SU-DHL-6 (cell line): ENCODE data around the gene MBD3L3.
"Not testable (repeated sequence)": the region's sequence is repeated elsewhere in the genome, so short reads cannot be mapped to it uniquely, and the experiment has no call there.

ENCODE experiments used
- H2AFZ ChIP-seq: fragments of 200-600 bp; sonication (generic); 2 replicates; pipeline ENCODE4 v1.6.1; 2014; ENCODE audit warnings: low read depth, mild to moderate bottlenecking, moderate library complexity, mixed read lengths, antibody characterized with exemption, low read length; ENCODE audit not compliant: severe bottlenecking
- H3F3A ChIP-seq: fragments of 200-600 bp; shearing (Covaris generic); 2 replicates; pipeline ENCODE4 v1.6.0; 2016; ENCODE audit warnings: antibody characterized with exemption, mild to moderate bottlenecking; ENCODE audit not compliant: insufficient read depth
- H3K27ac ChIP-seq: fragments of 200-600 bp; sonication (generic); 2 replicates; pipeline ENCODE4 v1.5.1; 2016; ENCODE audit warnings: low read depth, mild to moderate bottlenecking, low read length, moderate library complexity, mixed read lengths
- H3K27me3 ChIP-seq: fragments of 200-600 bp; sonication (generic), shearing (Covaris generic); 2 replicates; pipeline ENCODE4 v1.6.0; 2014; ENCODE audit warnings: mild to moderate bottlenecking, low read length
- H3K36me3 ChIP-seq: fragments of 200-600 bp; sonication (generic); 2 replicates; pipeline ENCODE4 v1.6.1; 2014; ENCODE audit warnings: mild to moderate bottlenecking, low read length, mixed read lengths
- H3K4me2 ChIP-seq: fragments of 300-600, 200-600 bp; shearing (Covaris generic), sonication (generic); 2 replicates; pipeline ENCODE4 v1.6.0; 2014; ENCODE audit warnings: low read length, low read depth, mild to moderate bottlenecking; ENCODE audit not compliant: poor library complexity, severe bottlenecking
- H3K4me3 ChIP-seq: fragments of 200-600 bp; sonication (generic); 2 replicates; pipeline ENCODE4 v1.5.1; 2014; ENCODE audit warnings: antibody characterized with exemption, low read length, mild to moderate bottlenecking, mixed read lengths; ENCODE audit not compliant: insufficient read depth, poor library complexity, severe bottlenecking
- H3K79me2 ChIP-seq: fragments of 200-600 bp; sonication (generic); 2 replicates; pipeline ENCODE4 v1.6.1; 2014; ENCODE audit warnings: mild to moderate bottlenecking, low read length, moderate library complexity; ENCODE audit not compliant: insufficient read depth
- H3K9ac ChIP-seq: fragments of 200-600 bp; sonication (generic); 2 replicates; pipeline ENCODE4 v1.7.0; 2014; ENCODE audit warnings: mild to moderate bottlenecking, low read length
- H3K9me2 ChIP-seq: fragments of 200-600 bp; sonication (generic); replicated peaks from 2 replicates; pipeline ENCODE4 v1.6.1; 2014; ENCODE audit warnings: low read length; ENCODE audit not compliant: insufficient read depth
- H3K9me3 ChIP-seq: fragments of 200-600 bp; sonication (generic); 2 replicates; pipeline ENCODE4 v1.6.1; 2014; ENCODE audit warnings: low read length, mixed read lengths; ENCODE audit not compliant: insufficient read depth
- H4K20me1 ChIP-seq: fragments of 200-600 bp; sonication (generic); 2 replicates; pipeline ENCODE4 v1.6.1; 2014; ENCODE audit warnings: low read depth, mild to moderate bottlenecking, antibody characterized with exemption, low read length, moderate library complexity, mixed read lengths
- EZH2phosphoT487 ChIP-seq: fragments of 200-600 bp; sonication (generic), shearing (Covaris generic); conservative IDR thresholded peaks from 2 replicates; pipeline ENCODE4 v1.6.1; 2018; ENCODE audit warnings: mild to moderate bottlenecking, antibody characterized with exemption, low read length, moderate library complexity, mixed read lengths
- TF ChIP-seq, protein P1 (sequence below): fragments of 200-600 bp; sonication (generic); IDR thresholded peaks from one replicate; pipeline ENCODE4 v1.5.1; 2017; ENCODE audit warnings: antibody characterized with exemption, mild to moderate bottlenecking, low read length, moderate library complexity; ENCODE audit not compliant: insufficient read depth, poor library complexity, severe bottlenecking

The MBD3L3 gene

GRCh38 chr19:7068599-7068998 is 10.1 kb upstream of the MBD3L3 start:
- no peaks in the 10 kb centered on the region for H4K20me1 ChIP-seq
- no peaks in the 10 kb centered on the region for H3K9me3 ChIP-seq
- peaks cover 20% of the 10 kb centered on the region for H3K79me2 ChIP-seq
- H2AFZ ChIP-seq: peak overlapping the region; percentile 61
- peak overlapping the region; percentile 16; the same call in 1 of the 2 replicates for H3K9ac ChIP-seq
- no peak overlapping the region for H3K27ac ChIP-seq
- TF ChIP-seq EZH2phosphoT487: no peak
- TF ChIP-seq, protein P1, sequence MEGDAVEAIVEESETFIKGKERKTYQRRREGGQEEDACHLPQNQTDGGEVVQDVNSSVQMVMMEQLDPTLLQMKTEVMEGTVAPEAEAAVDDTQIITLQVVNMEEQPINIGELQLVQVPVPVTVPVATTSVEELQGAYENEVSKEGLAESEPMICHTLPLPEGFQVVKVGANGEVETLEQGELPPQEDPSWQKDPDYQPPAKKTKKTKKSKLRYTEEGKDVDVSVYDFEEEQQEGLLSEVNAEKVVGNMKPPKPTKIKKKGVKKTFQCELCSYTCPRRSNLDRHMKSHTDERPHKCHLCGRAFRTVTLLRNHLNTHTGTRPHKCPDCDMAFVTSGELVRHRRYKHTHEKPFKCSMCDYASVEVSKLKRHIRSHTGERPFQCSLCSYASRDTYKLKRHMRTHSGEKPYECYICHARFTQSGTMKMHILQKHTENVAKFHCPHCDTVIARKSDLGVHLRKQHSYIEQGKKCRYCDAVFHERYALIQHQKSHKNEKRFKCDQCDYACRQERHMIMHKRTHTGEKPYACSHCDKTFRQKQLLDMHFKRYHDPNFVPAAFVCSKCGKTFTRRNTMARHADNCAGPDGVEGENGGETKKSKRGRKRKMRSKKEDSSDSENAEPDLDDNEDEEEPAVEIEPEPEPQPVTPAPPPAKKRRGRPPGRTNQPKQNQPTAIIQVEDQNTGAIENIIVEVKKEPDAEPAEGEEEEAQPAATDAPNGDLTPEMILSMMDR: no peak
- peak overlapping the region; percentile 24 for H3K4me3 ChIP-seq
- H3K27me3 ChIP-seq: no peaks in the 10 kb centered on the region
- H3K9me2 ChIP-seq: no peaks in the 10 kb centered on the region
- H3F3A ChIP-seq: peaks cover 6% of the 10 kb centered on the region; the same call in 1 of the 2 replicates
- peaks cover 13% of the 10 kb centered on the region for H3K36me3 ChIP-seq
- peak overlapping the region; percentile 51 for H3K4me2 ChIP-seq

DNA sequence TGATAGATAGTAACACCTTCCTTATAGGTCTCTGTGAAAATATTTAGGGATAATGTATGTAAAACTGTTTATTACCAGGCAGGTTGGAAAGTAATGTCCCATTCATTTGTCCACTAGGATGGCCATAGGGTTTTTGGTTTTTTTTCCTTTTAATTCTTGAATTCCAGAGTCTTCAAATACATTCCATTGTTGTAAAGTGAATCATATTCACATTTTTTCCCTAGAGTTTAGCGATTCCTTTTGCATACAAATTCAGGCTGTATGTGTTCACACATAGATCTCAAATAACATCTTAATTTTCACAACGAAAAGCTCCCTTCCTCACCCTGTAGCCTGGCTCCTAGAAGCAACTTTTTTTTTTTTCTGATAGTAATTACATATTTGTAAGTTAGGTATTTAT is 9.2 kb upstream of the MBD3L3 start:
- Histone ChIP-seq H2AFZ (no peak overlapping the region), H3K9me2 (no peaks in the 10 kb centered on the region), H3K9me3 (no peaks in the 10 kb centered on the region), H3K79me2 (peaks cover 20% of the 10 kb centered on the region), H4K20me1 (no peaks in the 10 kb centered on the region), H3K9ac (no peak overlapping the region), H3K27me3 (no peaks in the 10 kb centered on the region), H3K4me3 (no peak overlapping the region), H3F3A (peaks cover 6% of the 10 kb centered on the region), H3K36me3 (peaks cover 11% of the 10 kb centered on the region), H3K27ac (no peak overlapping the region), H3K4me2 (no peak overlapping the region)
- no peak for TF ChIP-seq EZH2phosphoT487
- TF ChIP-seq, protein P1: no peak

- not testable (repeated sequence) for H3K36me3 ChIP-seq, H3K4me2 ChIP-seq, H2AFZ ChIP-seq, H3F3A ChIP-seq, H3K27me3 ChIP-seq, H3K9me3 ChIP-seq, H3K9me2 ChIP-seq, H3K9ac ChIP-seq, H3K27ac ChIP-seq, H3K4me3 ChIP-seq, H4K20me1 ChIP-seq
- H3K79me2 ChIP-seq: peaks cover 20% of the 10 kb centered on the region
Measured at GRCh38 chr19:7067122-7067521, 8.6 kb upstream of the MBD3L3 start.

GRCh38 chr19:7063764-7064418 is 5.4 kb upstream of the MBD3L3 start:
- Histone ChIP-seq H3K9me3 (no peaks in the 10 kb centered on the region), H3F3A (peaks cover 6% of the 10 kb centered on the region), H3K9me2 (no peaks in the 10 kb centered on the region), H3K9ac (no peak overlapping the region), H3K36me3 (no peaks in the 10 kb centered on the region), H3K4me2 (no peak overlapping the region), H2AFZ (no peak overlapping the region), H3K27ac (no peak overlapping the region), H3K4me3 (no peak overlapping the region), H3K79me2 (no peaks in the 10 kb centered on the region), H3K27me3 (no peaks in the 10 kb centered on the region), H4K20me1 (no peaks in the 10 kb centered on the region)
- TF ChIP-seq EZH2phosphoT487: no peak
- TF ChIP-seq, protein P1: no peak
